ENCODE results near the gene EGFL7. TPM values are rescaled to one million over a fixed set of nuclear protein-coding genes. Genes with fewer than 3 reads are reported as not detected.
A peak's percentile ranks its signal among the peaks of the same experiment; 100 is the strongest.

The EGFL7 gene
- total RNA-seq, 1 donor from 2014 or later: 38.2 TPM

GRCh38 chr9:136669791-136670464 is 7.2 kb downstream of the EGFL7 start:
- TF ChIP-seq CTCF (IDR thresholded peaks at IDR 0.05; ENCODE audit: unreplicated experiment): no peak
- Mint-ChIP-seq H3K4me3 (no peak overlapping the region), H3K9me3 (no peaks in the 10 kb centered on the region), H3K27me3 (ENCODE audit: low read depth) (no peaks in the 10 kb centered on the region), H3K36me3 (no peaks in the 10 kb centered on the region), H3K4me1 (peaks cover 6% of the 10 kb centered on the region), H3K27ac (no peak overlapping the region)
- DNase-seq (ENCODE audit: low spot score in 2 of 2, unreplicated experiment in 2 of 2): no peak

DNA sequence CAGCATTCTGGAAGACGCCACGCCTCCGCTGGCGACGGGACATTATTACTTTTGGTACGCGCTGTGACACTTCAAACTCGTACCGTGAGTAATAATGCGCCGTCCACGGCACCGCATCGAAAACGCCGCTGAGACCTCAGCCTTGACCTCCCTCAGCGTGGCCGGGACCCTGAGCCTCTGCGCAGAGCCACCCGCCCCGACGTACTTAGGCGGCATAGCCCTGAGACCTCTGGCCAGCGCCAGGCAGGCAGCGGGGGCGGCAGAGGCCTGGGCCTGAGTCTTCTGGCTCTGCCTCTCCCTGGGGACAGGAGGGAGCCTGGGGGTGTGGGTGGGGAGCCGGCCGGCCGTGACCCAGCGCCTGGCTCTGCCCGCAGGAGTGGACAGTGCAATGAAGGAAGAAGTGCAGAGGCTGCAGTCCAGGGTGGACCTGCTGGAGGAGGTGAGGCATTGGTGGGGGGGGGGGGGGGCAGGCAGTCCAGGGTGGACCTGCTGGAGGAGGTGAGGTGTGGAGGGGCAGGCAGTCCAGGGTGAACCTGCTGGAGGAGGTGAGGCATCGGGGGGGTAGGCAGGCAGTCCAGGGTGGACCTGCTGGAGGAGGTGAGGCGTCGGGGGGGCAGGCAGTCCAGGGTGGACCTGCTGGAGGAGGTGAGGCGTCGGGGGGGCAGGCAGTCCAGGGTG is 8.0 kb downstream of the EGFL7 start:
- no peaks in the 10 kb centered on the region for H3K36me3 Mint-ChIP-seq
- no peak overlapping the region for H3K4me3 Mint-ChIP-seq
- peaks cover 4% of the 10 kb centered on the region for H3K4me1 Mint-ChIP-seq
- no peak overlapping the region for H3K27ac Mint-ChIP-seq
- TF ChIP-seq CTCF (IDR thresholded peaks at IDR 0.05; ENCODE audit: unreplicated experiment): no peak
- no peaks in the 10 kb centered on the region for H3K27me3 Mint-ChIP-seq (ENCODE audit: low read depth)
- no peaks in the 10 kb centered on the region for H3K9me3 Mint-ChIP-seq
- DNase-seq (ENCODE audit: low spot score in 2 of 2, unreplicated experiment in 2 of 2): no peak

GRCh38 chr9:136671254-136671614 is 8.5 kb downstream of the EGFL7 start:
- Mint-ChIP-seq H3K36me3 (no peaks in the 10 kb centered on the region), H3K4me3 (no peak overlapping the region), H3K4me1 (peaks cover 4% of the 10 kb centered on the region), H3K27me3 (ENCODE audit: low read depth) (no peaks in the 10 kb centered on the region), H3K27ac (no peak overlapping the region), H3K9me3 (no peaks in the 10 kb centered on the region)
- no peak for DNase-seq (ENCODE audit: low spot score in 2 of 2, unreplicated experiment in 2 of 2)
- no peak for TF ChIP-seq CTCF (IDR thresholded peaks at IDR 0.05; ENCODE audit: unreplicated experiment)

- peaks cover under 1% of the 10 kb centered on the region for H3K36me3 Mint-ChIP-seq
- peak; percentile 78 for TF ChIP-seq CTCF (IDR thresholded peaks at IDR 0.05; ENCODE audit: unreplicated experiment)
- H3K27me3 Mint-ChIP-seq (ENCODE audit: low read depth): no peaks in the 10 kb centered on the region
- no peaks in the 10 kb centered on the region for H3K4me1 Mint-ChIP-seq
- peak in 1 of 2 experiments; percentile 76 for DNase-seq (ENCODE audit: low spot score in 2 of 2, unreplicated experiment in 2 of 2)
- no peak overlapping the region for H3K27ac Mint-ChIP-seq
- no peaks in the 10 kb centered on the region for H3K9me3 Mint-ChIP-seq
- no peak overlapping the region for H3K4me3 Mint-ChIP-seq
These were observed 9.1 kb downstream of the EGFL7 start for GRCh38 chr9:136671646-136672430.

DNA sequence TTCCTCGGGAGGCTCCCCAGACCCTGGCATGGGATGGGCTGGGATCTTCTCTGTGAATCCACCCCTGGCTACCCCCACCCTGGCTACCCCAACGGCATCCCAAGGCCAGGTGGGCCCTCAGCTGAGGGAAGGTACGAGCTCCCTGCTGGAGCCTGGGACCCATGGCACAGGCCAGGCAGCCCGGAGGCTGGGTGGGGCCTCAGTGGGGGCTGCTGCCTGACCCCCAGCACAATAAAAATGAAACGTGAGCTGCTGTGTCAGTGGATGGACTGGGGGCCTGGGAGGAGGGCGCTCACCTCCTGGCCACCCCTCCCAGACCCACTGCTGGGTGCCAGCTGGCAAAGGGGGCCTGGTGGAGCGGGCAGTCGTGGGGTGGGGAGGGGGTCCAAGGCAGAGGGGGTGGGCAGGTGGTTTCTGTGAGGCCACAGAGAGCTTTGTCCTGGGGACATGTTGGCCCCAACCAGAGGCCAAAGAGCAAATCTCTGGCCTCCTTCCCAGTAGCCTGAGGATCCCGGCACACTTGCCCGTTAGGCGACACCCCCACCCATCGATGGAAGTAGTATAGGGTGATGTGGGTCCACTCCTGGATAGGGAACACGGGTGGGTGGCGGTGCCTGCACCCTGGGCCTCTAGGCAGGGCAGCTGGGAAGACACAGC is 9.8 kb downstream of the EGFL7 start:
- Mint-ChIP-seq H3K36me3 (peaks cover 1% of the 10 kb centered on the region), H3K27me3 (ENCODE audit: low read depth) (no peaks in the 10 kb centered on the region), H3K4me3 (no peak overlapping the region), H3K9me3 (no peaks in the 10 kb centered on the region), H3K4me1 (no peaks in the 10 kb centered on the region), H3K27ac (no peak overlapping the region)
- no peak for TF ChIP-seq CTCF (IDR thresholded peaks at IDR 0.05; ENCODE audit: unreplicated experiment)
- DNase-seq (ENCODE audit: low spot score in 2 of 2, unreplicated experiment in 2 of 2): no peak

All from mesothelial cell of epicardium (in vitro differentiated cells).